GM21528 (cell line): ENCODE results near the gene CCDC152.

Experiments
- ATAC-seq: cut with Tn5 transposase; IDR thresholded peaks from one replicate; pipeline ENCODE4 v1.9.1; 2021; ENCODE audit warnings: mild to moderate bottlenecking, moderate library complexity; ENCODE audit not compliant: unreplicated experiment, low FRiP score

Gene CCDC152

DNA sequence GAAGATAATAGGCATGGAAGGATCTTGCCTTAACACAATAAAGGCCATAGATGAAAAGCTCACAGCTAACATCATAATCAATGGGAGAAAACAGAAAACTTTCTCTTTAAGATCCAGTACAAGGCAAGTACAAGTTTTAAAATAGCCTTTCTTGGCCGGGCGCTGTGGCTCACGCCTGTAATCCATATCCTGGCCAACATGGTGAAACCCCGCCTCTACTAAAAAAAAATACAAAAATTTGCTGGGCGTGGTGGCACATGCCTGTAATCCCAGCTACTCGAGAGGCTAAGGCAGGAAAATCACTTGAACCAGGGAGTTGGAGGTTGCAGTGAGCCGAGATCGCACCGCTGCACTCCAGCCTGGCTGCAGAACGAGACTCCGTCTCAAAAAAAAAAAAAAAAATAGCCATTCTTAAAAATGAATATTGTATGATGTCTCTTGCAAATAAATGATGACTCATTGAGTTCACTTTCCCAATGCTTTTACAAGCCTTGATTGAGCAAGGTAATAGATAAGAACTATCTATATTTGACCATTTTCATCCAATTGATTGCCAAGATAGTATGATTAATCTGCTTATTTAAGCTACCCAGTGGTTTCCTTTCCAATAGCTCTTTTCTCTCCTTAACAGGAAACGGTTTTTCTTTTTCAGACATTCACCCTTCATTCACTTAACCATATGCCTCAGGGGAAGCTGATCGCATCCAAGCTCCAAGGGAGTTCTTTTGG, 15.8 kb downstream of the CCDC152 start:
- ATAC-seq = no peak

DNA sequence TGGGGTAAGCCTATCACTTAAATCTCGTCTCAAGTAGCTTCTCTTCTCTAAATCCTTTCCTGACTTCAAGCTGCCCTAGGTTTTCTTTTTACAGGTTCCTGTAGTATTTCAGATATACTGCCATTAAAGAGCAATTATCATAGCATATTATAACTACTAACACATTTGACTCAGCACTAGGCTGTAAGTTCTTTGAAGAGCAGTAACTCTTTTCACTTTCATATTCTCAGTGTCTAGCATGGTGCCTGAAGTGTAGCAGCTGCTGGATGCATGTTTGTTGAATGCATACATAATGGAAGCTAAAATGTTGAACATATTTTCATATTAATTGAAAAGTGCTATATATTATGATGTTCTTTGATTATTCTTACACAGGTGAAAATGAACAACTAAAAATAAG, 22.5 kb downstream of the CCDC152 start:
- ATAC-seq = no peak

DNA sequence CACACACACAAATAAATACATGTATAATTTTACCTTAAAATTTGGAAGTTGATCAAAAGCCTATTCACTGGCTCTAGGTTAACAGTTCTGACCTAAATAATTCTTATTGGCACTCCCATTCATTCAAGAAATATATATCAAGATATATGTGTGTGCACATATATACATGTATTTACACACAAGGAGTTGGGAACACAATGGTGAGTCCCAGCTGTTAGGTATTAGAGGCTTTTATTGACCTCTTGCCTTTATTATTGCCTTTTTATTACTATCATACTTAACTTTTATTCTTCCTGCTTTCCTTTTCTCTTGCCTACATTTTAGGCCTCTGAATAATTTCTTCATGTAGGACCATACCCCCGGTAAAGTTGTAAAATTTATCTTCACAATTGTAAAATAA, 25.0 kb downstream of the CCDC152 start:
- no peak for ATAC-seq

- ATAC-seq = no peak
Observed at GRCh38 chr5:42784132-42784531, 27.5 kb downstream of the CCDC152 start.

DNA sequence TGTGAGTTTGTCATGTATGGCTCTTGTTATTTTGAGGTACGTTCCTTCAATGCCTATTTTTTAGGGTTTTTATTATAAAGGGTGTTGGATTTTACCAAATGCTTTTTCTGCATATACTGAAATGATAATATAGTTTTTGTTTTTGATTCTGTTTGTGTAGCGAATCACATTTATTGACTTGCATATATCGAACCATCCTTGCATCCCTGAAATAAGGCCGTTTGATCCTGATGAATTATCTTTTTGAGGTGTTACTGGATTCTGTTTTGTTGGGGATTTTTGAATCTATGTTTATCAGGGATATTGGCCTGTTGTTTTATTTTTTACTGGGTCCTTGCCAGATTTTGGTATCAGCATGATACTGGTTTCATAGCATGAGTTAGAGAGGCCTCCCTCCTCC, 29.1 kb downstream of the CCDC152 start:
- ATAC-seq = no peak

- no peak for ATAC-seq
Observed at GRCh38 chr5:42787073-42787472, 30.5 kb downstream of the CCDC152 start.

- no peak for ATAC-seq
Observed at GRCh38 chr5:42787845-42788244, 31.2 kb downstream of the CCDC152 start.

DNA sequence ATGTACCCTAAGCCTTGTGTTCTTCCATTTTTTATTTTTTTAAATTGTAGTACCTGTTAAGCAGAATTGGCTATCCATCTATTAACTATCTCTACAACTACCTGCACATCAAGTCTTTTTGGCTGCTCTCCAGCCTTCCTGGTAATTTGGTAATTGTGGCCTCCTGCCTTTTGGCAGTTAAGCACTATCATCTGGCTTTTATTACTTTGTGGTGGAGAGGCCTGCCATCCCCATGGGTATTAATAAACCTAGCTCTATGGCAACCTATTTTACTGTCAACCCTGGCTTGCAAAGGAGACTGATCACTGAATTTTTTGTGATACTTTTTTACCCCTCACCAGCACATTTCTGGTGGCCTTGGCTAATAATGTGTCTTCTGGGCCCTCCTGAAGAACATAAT, 34.5 kb downstream of the CCDC152 start:
- no peak for ATAC-seq

DNA sequence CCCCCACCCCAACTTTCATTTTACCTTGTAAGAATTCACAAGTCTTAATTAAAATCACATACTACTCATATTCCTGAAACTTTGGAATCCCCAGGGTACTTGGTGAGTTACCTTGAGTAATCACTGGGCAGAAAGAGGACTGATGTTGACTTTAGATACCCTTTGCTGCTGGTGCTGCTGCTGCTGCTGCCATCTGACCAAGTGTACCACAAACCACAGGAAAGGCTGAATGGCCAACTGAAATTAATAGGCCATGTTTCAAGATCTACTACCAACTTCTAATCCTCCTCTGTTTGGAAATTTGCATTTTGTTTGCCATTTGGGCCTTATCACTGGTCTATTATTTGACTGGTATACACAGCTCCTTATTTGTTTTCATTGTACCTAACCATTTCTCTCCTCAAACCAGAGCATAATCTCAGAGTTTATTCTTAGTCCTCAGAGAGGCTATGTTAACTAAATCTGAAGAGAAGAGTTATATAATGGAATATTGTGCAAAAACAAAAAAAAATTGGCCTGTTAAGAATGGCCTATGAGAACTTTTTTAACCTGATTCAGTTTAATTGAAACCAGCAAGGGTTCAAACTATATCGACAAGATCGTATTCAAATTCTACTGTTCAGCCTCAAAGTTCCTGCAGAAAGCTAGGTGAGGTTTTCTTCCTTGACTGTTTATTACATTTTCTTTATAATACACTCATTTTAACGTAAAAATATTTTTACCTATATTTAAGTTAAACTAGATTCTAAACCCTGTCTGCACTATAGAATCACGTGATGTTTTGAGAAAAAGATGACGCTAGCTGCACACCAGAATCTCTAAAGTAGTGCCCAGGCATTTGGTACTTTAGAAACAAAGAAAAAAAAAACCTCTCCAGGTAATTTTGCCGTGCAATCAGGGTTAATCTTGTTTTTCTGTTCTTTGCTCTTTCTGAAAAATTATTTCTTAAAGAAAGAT, 41.9 kb downstream of the CCDC152 start:
- ATAC-seq = no peak

DNA sequence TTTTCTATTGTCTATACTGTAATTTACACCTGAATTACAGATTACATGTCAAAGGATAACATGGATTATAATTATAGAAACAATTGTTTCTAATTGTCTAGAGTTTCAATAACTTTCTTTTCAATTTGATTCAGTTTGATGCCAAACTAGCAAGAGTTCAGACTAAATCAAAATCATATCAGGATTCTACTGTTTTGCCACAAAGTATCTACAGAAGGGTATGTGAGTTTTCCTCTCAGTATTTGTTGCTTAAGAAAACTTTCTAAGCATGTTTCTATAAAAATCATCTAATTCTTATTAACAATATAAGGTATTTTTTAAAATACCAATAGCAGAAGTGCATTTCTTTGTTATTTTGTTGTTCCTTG, 42.6 kb downstream of the CCDC152 start:
- ATAC-seq = no peak

DNA sequence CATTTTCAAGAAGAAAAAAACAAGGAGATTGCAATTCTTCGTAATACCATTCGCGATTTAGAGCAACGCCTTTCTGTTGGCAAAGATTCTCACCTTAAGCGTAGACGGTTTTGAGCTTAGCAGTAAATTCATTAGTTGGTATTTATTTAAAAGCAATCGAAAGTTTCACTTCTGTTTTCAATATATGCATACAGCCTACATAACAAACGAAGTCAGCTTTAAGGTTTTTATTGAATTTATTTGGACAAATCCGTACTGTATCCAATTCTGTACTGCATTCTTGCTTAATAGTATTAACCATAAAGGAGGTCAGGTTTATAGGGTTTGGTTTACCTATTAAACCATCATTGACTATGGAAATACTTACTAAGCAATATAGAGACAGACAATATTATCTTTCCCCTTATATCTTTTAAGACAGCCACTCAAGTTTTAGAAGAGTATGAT, 43.1 kb downstream of the CCDC152 start:
- no peak for ATAC-seq

GRCh38 chr5:42800748-42801330, 44.2 kb downstream of the CCDC152 start:
- ATAC-seq = no peak

- ATAC-seq = no peak
Observed at GRCh38 chr5:42801516-42802166, 45.0 kb downstream of the CCDC152 start.

DNA sequence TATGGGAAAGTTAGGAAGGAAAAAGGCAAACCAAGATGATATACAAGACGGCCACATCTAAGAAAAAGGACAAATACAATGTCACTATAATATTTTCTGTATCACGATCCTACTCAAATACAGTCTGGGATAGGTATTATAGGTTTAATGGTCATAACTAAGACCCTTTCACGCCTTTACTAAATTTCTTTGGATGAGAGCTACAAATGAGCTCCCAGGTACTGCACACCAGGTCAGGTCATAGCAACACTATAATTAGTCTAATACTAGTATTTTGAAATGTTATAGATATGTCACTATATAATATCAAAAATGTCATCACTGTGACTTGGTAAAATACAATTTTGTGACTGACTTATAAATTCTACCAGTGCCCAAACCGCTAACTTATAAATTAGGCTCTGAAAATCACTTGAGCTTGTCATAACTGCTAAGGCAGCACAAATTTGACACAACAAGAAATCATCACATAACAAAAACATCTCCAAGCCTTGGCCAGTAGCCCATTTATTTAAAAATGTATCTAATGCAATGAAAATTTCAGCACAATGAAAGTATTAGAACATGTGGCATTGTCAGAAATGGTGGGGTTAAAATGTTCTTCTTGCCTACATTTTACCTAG, 48.2 kb downstream of the CCDC152 start:
- no peak for ATAC-seq

GRCh38 chr5:42806004-42806700, 49.5 kb downstream of the CCDC152 start:
- no peak for ATAC-seq

- ATAC-seq = no peak
Observed at GRCh38 chr5:42806701-42807262, 50.2 kb downstream of the CCDC152 start.

DNA sequence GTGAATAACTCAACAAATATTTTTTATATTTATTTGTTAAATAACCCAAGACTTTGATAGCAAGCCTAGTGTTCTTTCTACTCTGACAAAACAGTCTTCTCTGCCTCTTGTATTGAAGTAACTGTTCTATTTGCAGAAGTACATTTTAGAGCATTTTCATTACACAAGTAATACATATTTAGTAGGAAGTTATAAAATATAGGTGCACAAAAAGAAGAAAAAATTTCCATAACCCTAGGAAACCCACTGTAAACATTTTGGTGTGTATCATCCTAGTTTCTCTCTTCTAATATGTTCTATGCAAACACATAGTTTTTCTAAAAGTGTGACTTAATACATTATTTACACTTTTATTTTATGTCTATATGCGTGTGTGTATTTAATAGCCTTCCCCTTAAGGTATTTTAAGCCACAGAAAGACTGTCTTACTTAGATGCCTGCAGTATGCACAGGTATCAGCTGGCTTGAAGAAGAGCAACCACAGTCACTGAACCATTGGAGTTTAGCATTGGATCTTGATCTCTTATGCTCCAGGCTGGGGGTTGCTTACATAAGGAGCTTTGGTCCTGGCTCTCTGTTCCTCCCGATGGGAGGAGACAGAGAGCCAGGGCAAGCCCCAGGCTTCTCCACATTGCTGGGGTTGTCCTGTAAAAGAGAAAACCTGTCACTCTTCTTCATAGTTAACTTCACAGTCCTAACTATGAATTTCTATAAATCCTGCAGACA, 51.3 kb downstream of the CCDC152 start:
- no peak for ATAC-seq

GRCh38 chr5:42808888-42809611, 52.4 kb downstream of the CCDC152 start:
- ATAC-seq = no peak
